Ovary (tissue), 3 donors: ENCODE data around the gene PPP1R9B.

ENCODE experiments used
- POLR2A ChIP-seq: fragments of 450-650 bp; IDR thresholded peaks from one replicate; pipeline ENCODE4 v1.6.1; 2017; ENCODE audit warnings: antibody characterized with exemption, mild to moderate bottlenecking, moderate library complexity
- TF ChIP-seq, protein P1 (sequence below), 3 donors: fragments of 450-650 bp in 2 of 3; fragments of 200-600 bp in 1 of 3; IDR thresholded peaks; one replicate each; pipeline versions ENCODE4 v1.5.1 to v1.8.0; 2016 to 2022; ENCODE audit warnings: antibody characterized with exemption in 3 of 3, mild to moderate bottlenecking in 1 of 3
- donor health status: DM: no; HTN: no; CAD: no.

DNA sequence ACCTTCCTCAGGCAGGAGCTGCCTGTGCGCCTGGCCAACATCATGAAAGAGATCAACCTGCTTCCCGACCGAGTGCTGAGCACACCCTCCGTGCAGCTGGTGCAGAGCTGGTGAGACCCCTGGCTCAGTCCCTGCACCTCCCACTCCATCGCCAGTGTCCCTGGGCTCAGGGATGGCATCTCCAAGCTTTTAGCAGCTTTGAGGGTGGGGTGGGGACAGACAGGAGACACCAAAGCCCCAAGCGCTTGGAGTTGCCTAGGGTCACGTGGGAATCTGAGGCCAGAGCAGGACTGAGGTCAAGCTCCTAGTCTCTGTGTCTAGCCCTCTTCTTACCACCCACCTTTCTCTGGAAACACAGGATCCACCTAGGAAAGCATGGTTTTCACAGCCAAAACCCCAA, 53.0 kb downstream of the PPP1R9B start:
- TF ChIP-seq, protein P1, sequence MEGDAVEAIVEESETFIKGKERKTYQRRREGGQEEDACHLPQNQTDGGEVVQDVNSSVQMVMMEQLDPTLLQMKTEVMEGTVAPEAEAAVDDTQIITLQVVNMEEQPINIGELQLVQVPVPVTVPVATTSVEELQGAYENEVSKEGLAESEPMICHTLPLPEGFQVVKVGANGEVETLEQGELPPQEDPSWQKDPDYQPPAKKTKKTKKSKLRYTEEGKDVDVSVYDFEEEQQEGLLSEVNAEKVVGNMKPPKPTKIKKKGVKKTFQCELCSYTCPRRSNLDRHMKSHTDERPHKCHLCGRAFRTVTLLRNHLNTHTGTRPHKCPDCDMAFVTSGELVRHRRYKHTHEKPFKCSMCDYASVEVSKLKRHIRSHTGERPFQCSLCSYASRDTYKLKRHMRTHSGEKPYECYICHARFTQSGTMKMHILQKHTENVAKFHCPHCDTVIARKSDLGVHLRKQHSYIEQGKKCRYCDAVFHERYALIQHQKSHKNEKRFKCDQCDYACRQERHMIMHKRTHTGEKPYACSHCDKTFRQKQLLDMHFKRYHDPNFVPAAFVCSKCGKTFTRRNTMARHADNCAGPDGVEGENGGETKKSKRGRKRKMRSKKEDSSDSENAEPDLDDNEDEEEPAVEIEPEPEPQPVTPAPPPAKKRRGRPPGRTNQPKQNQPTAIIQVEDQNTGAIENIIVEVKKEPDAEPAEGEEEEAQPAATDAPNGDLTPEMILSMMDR (IDR thresholded peaks at IDR 0.05): no peak
- no peak for TF ChIP-seq POLR2A
